OCI-LY7 (cell line): ENCODE data around the gene HS6ST3. TPM values are rescaled to one million over a fixed set of nuclear protein-coding genes. Genes with fewer than 3 reads are reported as not detected.

Experiments
- BruUV-seq: library from RNA; stranded (reverse); fragments of 400-500 nt; replicated peaks from 2 replicates; lab custom pipeline; 2021; lab: Mats Ljungman, UMichigan
- CTCF ChIA-PET: fragments of 300-600 bp; sonication (Branson Sonifier 250); formaldehyde crosslinking; loops from one replicate; lab custom pipeline; 2022; ENCODE audit warnings: antibody characterized with exemption; ENCODE audit not compliant: unreplicated experiment; lab: Charles Lee
- POLR2A ChIA-PET: fragments of 300-600 bp; sonication (Branson Sonifier 250); formaldehyde crosslinking; loops from one replicate; lab custom pipeline; 2022; ENCODE audit warnings: antibody characterized with exemption; lab: Charles Lee
- DNase-seq: peaks from one replicate; pipeline ENCODE4 v3.0.0-alpha.2; 2015; ENCODE audit warnings: low spot score
- H2AFZ ChIP-seq: fragments of 200-600 bp; sonication (generic), shearing (Covaris generic); 2 replicates; pipeline ENCODE4 v1.6.1; 2014; ENCODE audit warnings: mild to moderate bottlenecking, antibody characterized with exemption, low read length, moderate library complexity
- H3K27ac ChIP-seq: fragments of 200-600 bp; sonication (generic); 2 replicates; pipeline ENCODE4 v1.5.1; 2014; ENCODE audit warnings: mixed run types, low read depth, mild to moderate bottlenecking, moderate library complexity, low read length, inconsistent platforms; ENCODE audit not compliant: poor library complexity, severe bottlenecking
- H3K36me3 ChIP-seq: fragments of 200-600 bp; sonication (generic); 2 replicates; pipeline ENCODE4 v1.6.1; 2014; ENCODE audit warnings: mild to moderate bottlenecking, antibody characterized with exemption, low read length, moderate library complexity, mixed read lengths; ENCODE audit not compliant: insufficient read depth
- H3K4me1 ChIP-seq: fragments of 200-600 bp; sonication (generic); 2 replicates; pipeline ENCODE4 v1.5.1; 2014; ENCODE audit warnings: mild to moderate bottlenecking, low read length; ENCODE audit not compliant: insufficient read depth, poor library complexity, severe bottlenecking
- H3K4me2 ChIP-seq: fragments of 200-600 bp; sonication (generic); 2 replicates; pipeline ENCODE4 v1.6.1; 2014; ENCODE audit warnings: mild to moderate bottlenecking, low read length
- H3K4me3 ChIP-seq: fragments of 200-600 bp; sonication (generic); 2 replicates; pipeline ENCODE4 v1.5.1; 2014; ENCODE audit warnings: mild to moderate bottlenecking, low read depth, low read length; ENCODE audit not compliant: poor library complexity, severe bottlenecking
- H3K79me2 ChIP-seq: fragments of 200-600 bp; sonication (generic); 2 replicates; pipeline ENCODE4 v1.6.1; 2016; ENCODE audit warnings: low read depth, mild to moderate bottlenecking, low read length, moderate library complexity, mixed read lengths; ENCODE audit not compliant: insufficient read depth
- H3K9me2 ChIP-seq: fragments of 200-600 bp; sonication (generic); 2 replicates; pipeline ENCODE4 v1.6.1; 2016; ENCODE audit warnings: mild to moderate bottlenecking, low read length, mixed read lengths; ENCODE audit not compliant: insufficient read depth
- H3K9me3 ChIP-seq: fragments of 200-600 bp; sonication (generic); 2 replicates; pipeline ENCODE4 v1.6.1; 2014; ENCODE audit warnings: mild to moderate bottlenecking, mixed run types, low read length, mixed read lengths
- H4K20me1 ChIP-seq: fragments of 200-600 bp; sonication (generic); 2 replicates; pipeline ENCODE4 v1.6.1; 2014; ENCODE audit warnings: mild to moderate bottlenecking, antibody characterized with exemption, low read length, moderate library complexity, mixed read lengths; ENCODE audit not compliant: insufficient read depth
- EZH2phosphoT487 ChIP-seq: fragments of 200-600 bp; sonication (generic); IDR thresholded peaks from 2 replicates; pipeline ENCODE4 v1.6.1; 2018; ENCODE audit warnings: low read depth, borderline replicate concordance, mild to moderate bottlenecking, mixed run types, antibody characterized with exemption, low read length, moderate library complexity, mixed read lengths
- intact Hi-C: fragments of 100-400 bp; cut with micrococcal nuclease; formaldehyde crosslinking; loops from one replicate; pipeline ENCODE4 v1.10.0; 2022; ENCODE audit not compliant: unreplicated experiment
- total RNA-seq, 2 experiments: library from RNA; depleted of rRNA in 1 of 2; stranded (reverse); fragments of >200 nt in 1 of 2; shearing (Covaris generic) in 1 of 2; gene quantifications; 2 replicates each; pipeline ENCODE4 v1.2.3, GENCODE V29; 2014 to 2022
- TF ChIP-seq, protein P1 (sequence below): fragments of 200-600 bp; sonication (generic); conservative IDR thresholded peaks from 2 replicates; pipeline ENCODE4 v1.5.1; 2014; ENCODE audit warnings: mild to moderate bottlenecking, antibody characterized with exemption, low read length, moderate library complexity, mixed read lengths

The HS6ST3 gene
- total RNA-seq, 2 experiments from 2014 or later = not detected

DNA sequence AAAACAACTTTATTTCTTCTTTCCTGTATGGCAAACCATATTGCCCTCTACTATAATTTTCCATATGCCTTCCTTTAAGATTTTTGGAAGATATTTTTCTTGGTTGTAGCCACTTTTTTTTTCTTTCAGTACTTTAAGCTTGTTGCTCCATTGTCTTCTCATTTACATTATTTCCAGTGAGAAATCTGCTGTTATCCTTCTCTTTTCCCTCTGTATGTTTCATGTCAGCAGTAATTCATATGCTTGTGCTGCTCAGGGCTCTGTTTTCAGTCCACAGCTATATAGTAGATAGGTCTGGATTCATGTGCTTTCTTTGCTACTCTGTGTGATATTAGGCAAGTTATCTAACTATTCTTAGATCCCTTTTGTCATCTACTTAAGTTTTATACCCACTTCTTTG is 636.7 kb downstream of the HS6ST3 start:
- no TSS peak for BruUV-seq
- DNase-seq = no peak
- Histone ChIP-seq H3K36me3 (no peaks in the 10 kb centered on the region), H3K4me1 (no peaks in the 10 kb centered on the region), H3K79me2 (no peaks in the 10 kb centered on the region), H3K27ac (no peak overlapping the region), H3K4me3 (no peak overlapping the region), H3K9me2 (no peaks in the 10 kb centered on the region), H2AFZ (no peak overlapping the region), H3K4me2 (no peak overlapping the region), H3K9me3 (no peaks in the 10 kb centered on the region), H4K20me1 (no peaks in the 10 kb centered on the region)
- intact Hi-C loops = no loop called here
- ChIA-PET POLR2A (no interaction called here), CTCF (no interaction called here)
- TF ChIP-seq, protein P1, sequence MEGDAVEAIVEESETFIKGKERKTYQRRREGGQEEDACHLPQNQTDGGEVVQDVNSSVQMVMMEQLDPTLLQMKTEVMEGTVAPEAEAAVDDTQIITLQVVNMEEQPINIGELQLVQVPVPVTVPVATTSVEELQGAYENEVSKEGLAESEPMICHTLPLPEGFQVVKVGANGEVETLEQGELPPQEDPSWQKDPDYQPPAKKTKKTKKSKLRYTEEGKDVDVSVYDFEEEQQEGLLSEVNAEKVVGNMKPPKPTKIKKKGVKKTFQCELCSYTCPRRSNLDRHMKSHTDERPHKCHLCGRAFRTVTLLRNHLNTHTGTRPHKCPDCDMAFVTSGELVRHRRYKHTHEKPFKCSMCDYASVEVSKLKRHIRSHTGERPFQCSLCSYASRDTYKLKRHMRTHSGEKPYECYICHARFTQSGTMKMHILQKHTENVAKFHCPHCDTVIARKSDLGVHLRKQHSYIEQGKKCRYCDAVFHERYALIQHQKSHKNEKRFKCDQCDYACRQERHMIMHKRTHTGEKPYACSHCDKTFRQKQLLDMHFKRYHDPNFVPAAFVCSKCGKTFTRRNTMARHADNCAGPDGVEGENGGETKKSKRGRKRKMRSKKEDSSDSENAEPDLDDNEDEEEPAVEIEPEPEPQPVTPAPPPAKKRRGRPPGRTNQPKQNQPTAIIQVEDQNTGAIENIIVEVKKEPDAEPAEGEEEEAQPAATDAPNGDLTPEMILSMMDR = no peak
- TF ChIP-seq EZH2phosphoT487 = no peak

DNA sequence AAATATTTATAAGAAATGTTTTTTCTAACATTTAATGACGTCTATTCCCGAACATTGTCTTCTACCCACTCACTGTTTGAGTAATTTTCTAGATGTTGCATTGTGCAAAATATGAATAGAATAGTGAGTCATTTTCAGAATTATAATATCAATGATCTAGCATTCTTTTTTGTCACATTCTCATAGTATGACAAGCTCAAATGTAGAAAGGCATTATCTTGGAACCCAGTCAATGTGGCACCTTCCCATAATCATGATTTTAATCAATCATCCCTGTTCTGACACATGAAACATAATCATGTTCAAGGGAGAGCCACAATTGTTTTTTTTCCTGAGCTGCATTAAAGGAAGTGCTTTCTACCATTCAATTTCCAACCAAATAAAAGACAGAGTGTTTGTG is 638.6 kb downstream of the HS6ST3 start:
- Histone ChIP-seq H3K36me3 (no peaks in the 10 kb centered on the region), H3K9me2 (no peaks in the 10 kb centered on the region), H3K9me3 (no peaks in the 10 kb centered on the region), H3K79me2 (no peaks in the 10 kb centered on the region), H3K4me3 (no peak overlapping the region), H4K20me1 (no peaks in the 10 kb centered on the region), H2AFZ (no peak overlapping the region), H3K4me1 (no peaks in the 10 kb centered on the region), H3K27ac (no peak overlapping the region), H3K4me2 (no peak overlapping the region)
- BruUV-seq = no TSS peak
- intact Hi-C loops = no loop called here
- CTCF ChIA-PET = no interaction called here
- TF ChIP-seq, protein P1 = no peak
- no peak for TF ChIP-seq EZH2phosphoT487
- no peak for DNase-seq
- POLR2A ChIA-PET = no interaction called here

DNA sequence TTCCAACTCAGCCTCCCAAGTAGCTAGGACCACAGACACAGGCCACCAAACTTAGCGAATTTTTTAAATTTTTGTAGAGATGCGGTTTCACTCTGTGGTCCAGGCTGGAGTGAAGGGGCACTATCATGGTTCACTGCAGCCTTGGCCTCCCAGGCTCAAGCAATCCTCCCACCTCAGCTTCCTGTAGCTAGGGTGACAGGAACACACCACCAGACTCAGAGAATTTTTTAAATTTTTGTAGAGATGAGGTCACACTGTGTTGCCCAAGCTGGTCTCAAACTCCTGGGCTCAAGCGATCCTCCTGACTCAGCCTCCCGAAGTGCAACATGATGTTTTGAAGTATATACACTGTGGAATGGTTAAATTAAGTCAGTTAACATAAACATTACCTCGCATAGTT is 640.8 kb downstream of the HS6ST3 start:
- Histone ChIP-seq H3K9me2 (no peaks in the 10 kb centered on the region), H3K4me1 (no peaks in the 10 kb centered on the region), H3K4me2 (no peak overlapping the region), H3K4me3 (no peak overlapping the region), H3K36me3 (no peaks in the 10 kb centered on the region), H3K27ac (no peak overlapping the region), H4K20me1 (no peaks in the 10 kb centered on the region), H2AFZ (no peak overlapping the region), H3K9me3 (no peaks in the 10 kb centered on the region), H3K79me2 (no peaks in the 10 kb centered on the region)
- no peak for TF ChIP-seq EZH2phosphoT487
- TF ChIP-seq, protein P1 = no peak
- POLR2A ChIA-PET = no interaction called here
- CTCF ChIA-PET = no interaction called here
- intact Hi-C loops = no loop called here
- no peak for DNase-seq
- no TSS peak for BruUV-seq
